H9 (cell line): Measurements from ENCODE around the gene PARD3. TPM values are rescaled to one million over a fixed set of nuclear protein-coding genes. Genes with fewer than 3 reads are reported as not detected.

Experiments
- DNase-seq: peaks from one replicate; pipeline ENCODE4 v3.0.0-alpha.2; 2017
- H2AFZ ChIP-seq: one replicate; pipeline ENCODE4 v1.6.1; 2013; ENCODE audit warnings: mild to moderate bottlenecking, low read length, control low read depth, moderate library complexity
- H2AK5ac ChIP-seq: 2 replicates; pipeline ENCODE4 v1.6.1; 2013; ENCODE audit warnings: low read length, control low read depth, mixed read lengths; ENCODE audit not compliant: insufficient read length
- H2BK120ac ChIP-seq: one replicate; pipeline ENCODE4 v1.6.1; 2013; ENCODE audit warnings: low read depth, mild to moderate bottlenecking, low read length, control low read depth, inconsistent platforms; ENCODE audit not compliant: poor library complexity, severe bottlenecking
- H2BK12ac ChIP-seq: 2 replicates; pipeline ENCODE4 v1.6.1; 2013; ENCODE audit warnings: low read length, control low read depth, mixed read lengths, low read depth; ENCODE audit not compliant: insufficient read length
- H2BK15ac ChIP-seq: 2 replicates; pipeline ENCODE4 v1.6.1; 2013; ENCODE audit warnings: low read depth, low read length, control low read depth
- H2BK20ac ChIP-seq: one replicate; pipeline ENCODE4 v1.6.1; 2013; ENCODE audit warnings: low read depth, mild to moderate bottlenecking, low read length, control low read depth, inconsistent platforms; ENCODE audit not compliant: poor library complexity, severe bottlenecking
- H2BK5ac ChIP-seq: 2 replicates; pipeline ENCODE4 v1.6.1; 2013; ENCODE audit warnings: low read length, control low read depth, mixed read lengths; ENCODE audit not compliant: insufficient read length
- H3K14ac ChIP-seq: 2 replicates; pipeline ENCODE4 v1.6.1; 2013; ENCODE audit warnings: low read length, control low read depth; ENCODE audit not compliant: insufficient read depth
- H3K18ac ChIP-seq: 2 replicates; pipeline ENCODE4 v1.6.1; 2013; ENCODE audit warnings: low read depth, mild to moderate bottlenecking, mixed read lengths, low read length, control low read depth; ENCODE audit not compliant: insufficient read length
- H3K23ac ChIP-seq: 2 replicates; pipeline ENCODE4 v1.6.1; 2013; ENCODE audit warnings: low read length, control low read depth, mixed read lengths, low read depth; ENCODE audit not compliant: insufficient read length
- H3K23me2 ChIP-seq: 2 replicates; pipeline ENCODE4 v1.6.1; 2013; ENCODE audit warnings: low read depth, mild to moderate bottlenecking, mixed read lengths, low read length, control low read depth; ENCODE audit not compliant: insufficient read length, poor library complexity, severe bottlenecking
- H3K27ac ChIP-seq: 2 replicates; pipeline ENCODE4 v1.5.1; 2013; ENCODE audit warnings: low read length, control low read depth, mixed read lengths, low read depth; ENCODE audit not compliant: insufficient read length
- H3K27me3 ChIP-seq: 2 replicates; pipeline ENCODE4 v1.6.1; 2013; ENCODE audit warnings: low read length, control low read depth, inconsistent platforms; ENCODE audit not compliant: insufficient read depth
- H3K4ac ChIP-seq: 2 replicates; pipeline ENCODE4 v1.6.1; 2013; ENCODE audit warnings: low read depth, mild to moderate bottlenecking, control low read depth, inconsistent platforms, low read length, moderate library complexity
- H3K4me1 ChIP-seq: 2 replicates; pipeline ENCODE4 v1.6.1; 2013; ENCODE audit warnings: low read length, control low read depth, inconsistent platforms; ENCODE audit not compliant: insufficient read depth
- H3K4me2 ChIP-seq: 2 replicates; pipeline ENCODE4 v1.6.1; 2013; ENCODE audit warnings: low read length, control low read depth, mixed read lengths; ENCODE audit not compliant: insufficient read length, insufficient read depth
- H3K56ac ChIP-seq: 2 replicates; pipeline ENCODE4 v1.6.1; 2013; ENCODE audit warnings: low read depth, mild to moderate bottlenecking, mixed read lengths, low read length, control low read depth; ENCODE audit not compliant: insufficient read length
- H3K79me1 ChIP-seq: 2 replicates; pipeline ENCODE4 v1.6.1; 2013; ENCODE audit warnings: low read depth, mild to moderate bottlenecking, moderate library complexity, low read length, control low read depth, inconsistent platforms; ENCODE audit not compliant: insufficient read depth, poor library complexity, severe bottlenecking
- H3K79me2 ChIP-seq: 2 replicates; pipeline ENCODE4 v1.6.1; 2013; ENCODE audit warnings: low read length, control low read depth, inconsistent platforms; ENCODE audit not compliant: insufficient read depth
- H3K9ac ChIP-seq: 2 replicates; pipeline ENCODE4 v1.6.1; 2013; ENCODE audit warnings: low read length, control low read depth, mixed read lengths; ENCODE audit not compliant: insufficient read length; ENCODE audit errors: extremely low read depth
- H3K9me3 ChIP-seq: one replicate; pipeline ENCODE4 v1.6.1; 2013; ENCODE audit warnings: low read depth, low read length, inconsistent platforms; ENCODE audit not compliant: control insufficient read depth
- H3T11ph ChIP-seq: one replicate; pipeline ENCODE4 v1.6.1; 2013; ENCODE audit warnings: mild to moderate bottlenecking, low read length, control low read depth, inconsistent platforms
- H4K20me1 ChIP-seq: one replicate; pipeline ENCODE4 v1.6.1; 2013; ENCODE audit not compliant: control insufficient read depth, insufficient read length, insufficient read depth
- H4K5ac ChIP-seq: 2 replicates; pipeline ENCODE4 v1.6.1; 2013; ENCODE audit warnings: low read depth, mild to moderate bottlenecking, mixed read lengths, low read length, control low read depth; ENCODE audit not compliant: insufficient read length
- H4K8ac ChIP-seq: replicated peaks from 2 replicates; pipeline ENCODE4 v1.6.1; 2013; ENCODE audit warnings: low read length, control low read depth, mixed read lengths, low read depth; ENCODE audit not compliant: insufficient read length
- H4K91ac ChIP-seq: 2 replicates; pipeline ENCODE4 v1.6.1; 2013; ENCODE audit warnings: low read depth, mild to moderate bottlenecking, moderate library complexity, mixed read lengths, low read length, control low read depth; ENCODE audit not compliant: insufficient read length
- H3K27ac Mint-ChIP-seq, 3 experiments: 2 replicates in 2 of 3; 3 replicates in 1 of 3; pipeline ENCODE4 v1.8.0; 2020 to 2021; ENCODE audit warnings: mixed read lengths in 3 of 3, mild to moderate bottlenecking in 1 of 3, moderate library complexity in 1 of 3
- H3K27me3 Mint-ChIP-seq: 2 replicates; pipeline ENCODE4 v1.8.0; 2021; ENCODE audit warnings: low read depth, mild to moderate bottlenecking, moderate library complexity, mixed read lengths
- H3K36me3 Mint-ChIP-seq, 3 experiments: 2 replicates in 2 of 3; 3 replicates in 1 of 3; pipeline ENCODE4 v1.8.0; 2020 to 2021; ENCODE audit warnings: low read depth in 3 of 3, mixed read lengths in 3 of 3; ENCODE audit not compliant: insufficient read depth in 1 of 3
- H3K4me1 Mint-ChIP-seq, 2 experiments: 2 replicates each; pipeline ENCODE4 v1.8.0; 2020; ENCODE audit warnings: mixed read lengths in 2 of 2
- H3K4me3 Mint-ChIP-seq, 2 experiments: 2 replicates in 1 of 2; 3 replicates in 1 of 2; pipeline ENCODE4 v1.8.0; 2020 to 2021; ENCODE audit warnings: mild to moderate bottlenecking in 2 of 2, mixed read lengths in 2 of 2, moderate library complexity in 1 of 2
- H3K9me3 Mint-ChIP-seq, 2 experiments: 2 replicates in 1 of 2; 3 replicates in 1 of 2; pipeline ENCODE4 v1.8.0; 2020; ENCODE audit warnings: mild to moderate bottlenecking in 2 of 2, mixed read lengths in 2 of 2, moderate library complexity in 1 of 2
- CTCF ChIP-seq: fragments of 200-600 bp; sonication (generic); conservative IDR thresholded peaks from 3 replicates; pipeline ENCODE4 v1.8.0; 2021; ENCODE audit warnings: antibody characterized with exemption, mild to moderate bottlenecking
- WGBS: extraction: QIAGEN DNeasy Blood & Tissue Kit; methylation state at CpG from one replicate; pipeline ENCODE4 v1.1.7; 2013; ENCODE audit warnings: missing lambda C conversion rate, low lambda C conversion rate, mixed read lengths; ENCODE audit not compliant: insufficient read length; ENCODE audit errors: extremely low coverage; 5-methylcytosine and 5-hydroxymethylcytosine counted together
- total RNA-seq: library from RNA; stranded (reverse); gene quantifications from 2 replicates; pipeline ENCODE4 v1.2.1, GENCODE V29; 2021

The PARD3 gene
- total RNA-seq, 1 experiment from 2014 or later = 44.7 TPM

GRCh38 chr10:34740321-34740720, 74.8 kb downstream of the PARD3 start:
- Histone ChIP-seq H3K14ac (no peak overlapping the region), H3K4me2 (peak overlapping the region; percentile 22), H3K9me3 (no peaks in the 10 kb centered on the region), H3K9ac (no peak overlapping the region), H3K56ac (no peak overlapping the region), H3K27me3 (no peaks in the 10 kb centered on the region; the same call in 1 of the 2 replicates), H2AK5ac (no peak overlapping the region), H4K5ac (no peak overlapping the region), H4K20me1 (no peaks in the 10 kb centered on the region), H3K23ac (no peak overlapping the region), H2BK15ac (no peak overlapping the region), H3K79me2 (peaks cover 31% of the 10 kb centered on the region; the same call in 1 of the 2 replicates), H3K23me2 (no peaks in the 10 kb centered on the region), H4K91ac (no peak overlapping the region), H3K4ac (no peak overlapping the region), H3K4me1 (peaks cover 13% of the 10 kb centered on the region), H3K79me1 (peaks cover 15% of the 10 kb centered on the region), H3T11ph (no peak overlapping the region), H3K18ac (no peak overlapping the region), H2BK12ac (no peak overlapping the region), H2BK5ac (no peak overlapping the region), H2BK120ac (no peak overlapping the region), H2BK20ac (no peak overlapping the region), H4K8ac (no peak overlapping the region), H2AFZ (no peak overlapping the region), H3K27ac (no peak overlapping the region)
- Mint-ChIP-seq H3K27me3 (no peaks in the 10 kb centered on the region), H3K27ac (peak overlapping the region; percentile 75 to 91 (median 79); a peak in 5 of 7 replicates), H3K4me1 (peaks cover 58% of the 10 kb centered on the region in 2 experiments), H3K36me3 (no peaks in the 10 kb centered on the region), H3K9me3 (no peaks in the 10 kb centered on the region; a peak in 1 of 5 replicates), H3K4me3 (peak overlapping the region; percentile 45 to 75)
- TF ChIP-seq CTCF = no peak
- no peak for DNase-seq
- WGBS = no CpG with 5 or more reads among the region's 5 CpGs
